Measurements from ENCODE around the gene TPST1.
"Not testable (repeated sequence)": the region's sequence is repeated elsewhere in the genome, so short reads cannot be mapped to it uniquely, and the experiment has no call there.

The TPST1 gene

DNA sequence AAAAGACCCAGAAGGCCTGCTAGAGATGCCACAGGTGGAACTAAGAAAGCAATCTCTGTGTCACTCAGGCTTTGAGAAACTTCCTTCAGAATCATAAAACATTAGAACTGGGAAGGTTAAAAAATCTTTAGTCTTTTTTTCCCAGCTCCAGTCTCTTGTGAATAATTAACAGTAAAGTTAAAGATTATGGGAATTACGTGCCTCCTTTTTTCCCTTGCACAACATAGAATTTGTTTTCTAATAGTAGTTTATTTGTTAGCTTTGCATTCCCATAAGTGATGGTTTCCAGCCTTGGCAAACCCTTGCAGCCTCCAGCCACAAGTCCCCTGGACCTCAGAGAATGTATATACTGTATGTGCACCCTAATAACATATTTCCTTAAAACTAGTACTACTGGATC is 128.3 kb downstream of the TPST1 start:
- DNase-seq (ENCODE audit: low read depth) = no peak

DNA sequence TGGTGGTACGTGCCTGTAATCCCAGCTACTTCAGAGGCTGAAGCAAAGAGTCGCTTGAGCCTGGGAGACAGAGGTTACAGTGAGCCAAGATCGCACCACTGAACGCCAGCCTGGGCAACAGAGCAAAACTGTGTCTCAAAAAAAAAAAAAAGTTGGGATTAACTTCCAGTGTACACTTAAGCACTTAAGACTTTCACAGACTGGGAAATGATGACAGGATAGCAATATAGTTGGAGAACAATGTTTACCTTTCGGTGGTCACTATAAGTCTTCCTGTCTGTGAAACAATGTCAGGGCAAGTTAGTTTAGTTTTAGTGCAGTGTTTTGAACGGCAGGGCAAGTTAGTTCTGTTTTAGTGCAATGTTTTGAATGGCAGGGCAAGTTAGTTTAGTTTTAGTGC is 130.2 kb downstream of the TPST1 start:
- no peak for DNase-seq (ENCODE audit: low read depth)

DNA sequence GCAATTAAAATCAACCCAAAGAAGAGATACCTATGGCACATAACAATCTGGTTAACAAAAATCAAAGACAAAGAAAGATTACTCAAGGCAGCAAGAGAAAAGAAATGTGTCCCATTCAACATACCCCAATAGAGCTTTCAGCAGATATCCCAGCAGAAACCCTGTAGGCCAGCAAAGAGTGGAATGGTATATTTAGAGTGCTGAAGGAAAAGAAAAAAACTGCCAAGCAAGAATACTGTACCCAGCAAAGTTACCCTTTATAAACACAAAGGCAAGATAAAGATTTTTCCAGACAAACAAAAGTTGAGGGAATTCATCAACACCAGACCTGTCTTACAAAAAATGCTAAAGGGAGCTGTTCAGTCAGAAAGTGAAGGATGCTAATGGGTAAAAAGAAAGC is 131.6 kb downstream of the TPST1 start:
- no peak for DNase-seq (ENCODE audit: low read depth)

DNA sequence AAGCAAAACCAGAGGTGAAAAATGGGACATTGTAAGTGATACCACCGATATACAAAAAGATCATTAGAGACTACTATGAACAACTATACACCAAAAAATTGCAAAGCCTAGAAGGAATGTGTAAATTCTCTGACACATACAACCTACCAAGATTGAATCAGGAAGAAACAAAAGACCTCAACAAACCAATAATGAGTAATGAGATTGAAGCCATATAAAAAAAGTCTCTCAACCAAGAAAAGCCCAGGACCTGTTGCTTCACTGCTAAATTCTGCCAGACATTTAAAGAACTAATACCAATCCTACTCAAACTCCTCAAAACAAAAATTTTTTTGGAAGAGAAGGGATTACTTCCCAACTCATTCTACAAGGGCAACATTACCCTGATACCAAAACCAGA is 134.0 kb downstream of the TPST1 start:
- no peak for DNase-seq (ENCODE audit: low read depth)

GRCh38 chr7:66344166-66344565 is 139.0 kb downstream of the TPST1 start:
- DNase-seq (ENCODE audit: low read depth) = no peak

DNA sequence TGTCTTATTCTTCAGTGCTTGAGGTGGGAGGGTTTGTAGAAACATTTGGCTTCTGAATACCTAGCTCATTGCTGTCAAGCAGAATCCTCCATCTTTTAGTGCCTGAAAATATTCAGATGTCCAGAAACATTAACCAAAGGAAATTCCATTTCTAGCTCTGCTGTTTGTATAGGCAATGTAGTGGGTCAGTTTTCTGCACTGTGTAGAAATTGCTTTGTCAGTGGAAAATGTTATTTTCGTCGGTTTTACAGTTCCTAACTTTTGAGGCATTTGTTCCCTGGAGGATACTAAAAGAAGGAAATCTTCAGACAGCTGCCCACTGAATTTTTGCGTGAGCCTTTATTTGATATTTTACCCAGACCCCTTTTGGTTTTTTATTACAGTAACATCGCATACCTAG is 143.4 kb downstream of the TPST1 start:
- DNase-seq (ENCODE audit: low read depth) = no peak

GRCh38 chr7:66348959-66349358 is 143.8 kb downstream of the TPST1 start:
- DNase-seq (ENCODE audit: low read depth) = no peak

GRCh38 chr7:66352071-66352470 is 146.9 kb downstream of the TPST1 start:
- DNase-seq (ENCODE audit: low read depth) = no peak

GRCh38 chr7:66353547-66353946 is 148.4 kb downstream of the TPST1 start:
- DNase-seq (ENCODE audit: low read depth) = no peak

DNA sequence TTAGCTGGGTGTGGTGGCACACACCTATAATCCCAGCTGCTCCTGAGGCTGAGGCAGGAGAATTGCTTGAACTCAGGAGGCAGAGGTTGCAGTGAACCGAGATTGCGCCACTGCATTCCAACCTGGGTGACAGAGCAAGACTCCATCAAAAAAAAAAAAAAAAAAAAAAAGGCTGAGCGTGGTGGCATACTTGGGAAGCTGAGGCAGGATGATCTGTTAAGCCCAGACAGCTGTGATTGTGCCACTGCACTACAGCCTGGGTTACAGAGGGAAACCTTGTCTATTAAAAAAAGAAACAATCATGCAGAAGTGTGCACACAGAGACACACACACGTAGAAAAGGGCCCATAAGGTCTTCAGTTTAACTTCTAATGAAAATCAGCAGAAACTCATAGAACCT is 150.6 kb downstream of the TPST1 start:
- no peak for DNase-seq (ENCODE audit: low read depth)

GRCh38 chr7:66356277-66356721 is 151.2 kb downstream of the TPST1 start:
- DNase-seq (ENCODE audit: low read depth) = no peak

DNA sequence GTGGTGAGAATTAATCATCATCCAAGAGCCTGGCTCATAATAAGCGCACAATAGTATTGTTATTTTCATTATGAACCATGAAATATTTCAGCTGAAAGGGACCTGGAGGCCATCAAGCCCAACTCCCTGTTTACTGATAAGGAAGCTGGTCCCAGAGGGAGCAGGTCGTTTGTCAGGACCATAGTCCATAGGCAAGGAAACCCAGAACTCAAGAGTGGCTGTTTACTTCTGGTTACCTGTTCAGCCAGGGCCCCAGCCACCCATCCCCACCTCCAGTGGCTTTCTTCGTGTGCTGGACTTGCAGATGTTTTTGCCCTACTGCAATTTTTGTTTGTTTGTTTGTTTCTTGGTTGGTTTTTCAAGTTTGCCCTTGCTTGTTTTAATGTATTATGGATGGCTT is 152.0 kb downstream of the TPST1 start:
- DNase-seq (ENCODE audit: low read depth) = no peak

DNA sequence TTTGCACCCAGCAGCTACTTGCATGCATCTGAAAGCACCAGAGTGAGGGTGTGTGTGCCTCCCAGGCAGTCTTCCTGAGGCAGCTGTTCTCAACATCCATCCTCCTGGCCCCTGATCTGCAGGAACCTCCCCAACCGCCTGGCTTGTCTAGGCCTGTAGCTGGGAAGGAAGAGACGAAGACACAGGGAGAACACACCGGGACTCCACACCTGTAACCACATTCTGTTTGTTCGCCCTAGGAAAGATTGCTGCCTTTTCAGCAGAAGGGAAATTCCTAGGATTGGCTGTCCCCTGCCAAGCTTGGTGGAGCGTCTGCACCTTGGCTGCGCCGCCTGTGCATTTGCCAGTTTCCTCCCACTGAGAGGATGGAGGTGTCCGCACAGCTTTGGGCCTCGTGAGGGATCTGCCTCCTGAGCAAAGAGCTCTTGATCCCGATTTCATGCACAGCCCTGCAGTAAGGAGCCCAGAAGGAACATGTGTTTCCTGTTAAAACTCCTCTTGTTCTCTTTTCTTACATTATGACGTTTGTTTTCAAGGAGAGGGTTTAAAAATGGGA is 154.6 kb downstream of the TPST1 start:
- DNase-seq (ENCODE audit: low read depth) = no peak

DNA sequence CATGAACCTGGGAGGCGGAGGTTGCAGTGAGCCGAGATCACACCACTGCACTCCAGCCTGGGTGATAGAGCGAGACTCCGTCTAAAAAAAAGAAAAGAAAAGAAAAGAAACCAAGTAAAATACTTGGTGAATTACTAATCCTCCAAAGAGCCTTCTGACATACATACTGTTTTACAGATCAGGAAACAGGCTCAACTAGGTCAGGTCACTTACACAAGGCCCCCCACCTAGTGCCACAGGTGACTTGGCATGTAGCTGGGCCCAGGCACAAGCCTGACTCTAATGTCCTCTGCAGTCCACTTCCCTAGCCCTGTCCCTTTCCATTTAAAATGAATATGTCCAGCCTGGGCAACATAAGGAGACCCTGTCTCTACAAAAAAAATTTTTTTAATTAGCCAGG is 157.0 kb downstream of the TPST1 start:
- DNase-seq (ENCODE audit: low read depth) = no peak

DNA sequence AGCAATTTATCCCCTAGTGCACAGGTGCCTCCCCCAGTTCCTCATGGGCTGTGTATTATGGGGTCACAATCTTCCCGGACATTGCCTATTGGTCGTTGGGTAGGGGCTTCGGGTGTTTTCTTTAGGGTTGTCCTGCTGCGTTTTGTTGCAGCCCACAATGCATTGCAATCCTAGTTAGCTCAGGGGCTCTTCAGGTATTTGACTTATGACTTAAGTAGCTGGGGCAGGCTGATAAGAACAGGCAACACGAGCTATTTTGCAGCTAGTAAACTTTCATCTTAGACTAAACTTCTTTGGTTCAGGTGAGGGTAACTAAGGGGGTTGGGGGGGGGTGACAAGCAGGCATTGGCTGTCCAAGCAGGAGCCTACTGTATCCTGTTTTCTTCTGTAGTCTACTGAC is 158.5 kb downstream of the TPST1 start:
- no peak for DNase-seq (ENCODE audit: low read depth)

DNA sequence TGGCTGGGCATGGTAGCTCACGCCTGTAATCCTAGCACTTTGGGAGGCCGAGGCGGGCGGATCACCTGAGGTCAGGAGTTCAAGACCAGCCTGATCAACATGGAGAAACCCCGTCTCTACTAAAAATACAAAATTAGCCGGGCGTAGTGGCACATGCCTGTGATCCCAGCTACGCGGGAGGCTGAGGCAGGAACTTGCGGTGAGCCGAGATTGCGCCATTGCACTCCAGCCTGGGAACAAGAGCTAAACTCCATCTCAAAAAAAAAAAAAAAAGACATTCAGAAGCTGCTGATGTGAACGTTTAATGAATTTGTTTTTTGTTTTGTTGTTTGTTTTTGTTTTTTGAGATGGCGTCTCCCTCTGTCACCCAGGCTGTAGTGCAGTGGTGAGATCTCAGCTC is 159.9 kb downstream of the TPST1 start:
- DNase-seq (ENCODE audit: low read depth) = not testable (repeated sequence)

DNA sequence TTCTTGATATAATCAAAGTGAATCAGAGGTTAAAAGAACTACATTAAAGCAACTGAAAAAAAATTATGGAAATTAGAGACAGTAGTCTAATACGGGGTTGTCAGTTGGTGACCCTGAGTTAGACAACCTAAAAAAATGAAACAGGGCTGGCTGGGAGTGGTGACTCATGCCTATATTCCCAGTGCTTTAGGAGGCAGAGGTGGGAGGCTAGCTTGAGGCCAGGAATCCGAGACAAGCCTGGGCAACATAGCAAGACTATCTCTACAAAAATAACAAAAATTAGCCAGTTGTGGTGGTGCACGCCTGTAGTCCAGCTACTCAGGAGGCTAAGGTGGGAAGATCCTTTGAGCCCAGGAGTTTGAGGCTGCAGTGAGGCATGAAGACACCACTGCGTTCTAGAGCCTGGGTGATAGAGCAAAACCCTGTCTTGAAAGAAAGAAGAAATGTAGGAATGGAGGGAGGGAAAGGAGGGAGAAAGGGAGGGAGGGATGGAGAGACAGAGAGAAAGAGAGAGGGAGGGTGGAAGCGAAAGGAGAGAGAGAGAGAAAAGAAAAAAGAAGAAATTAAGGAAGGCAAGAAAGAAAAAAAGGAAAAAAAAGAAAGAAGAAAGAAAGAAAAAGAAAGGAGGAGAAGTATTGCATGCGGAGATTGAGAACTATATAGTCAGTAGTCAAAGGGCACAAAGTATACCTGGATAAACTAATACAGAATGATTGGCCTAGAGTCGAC is 166.1 kb downstream of the TPST1 start:
- no peak for DNase-seq (ENCODE audit: low read depth)

GRCh38 chr7:66374141-66374840 is 169.2 kb downstream of the TPST1 start:
- not testable (repeated sequence) for DNase-seq (ENCODE audit: low read depth)

DNA sequence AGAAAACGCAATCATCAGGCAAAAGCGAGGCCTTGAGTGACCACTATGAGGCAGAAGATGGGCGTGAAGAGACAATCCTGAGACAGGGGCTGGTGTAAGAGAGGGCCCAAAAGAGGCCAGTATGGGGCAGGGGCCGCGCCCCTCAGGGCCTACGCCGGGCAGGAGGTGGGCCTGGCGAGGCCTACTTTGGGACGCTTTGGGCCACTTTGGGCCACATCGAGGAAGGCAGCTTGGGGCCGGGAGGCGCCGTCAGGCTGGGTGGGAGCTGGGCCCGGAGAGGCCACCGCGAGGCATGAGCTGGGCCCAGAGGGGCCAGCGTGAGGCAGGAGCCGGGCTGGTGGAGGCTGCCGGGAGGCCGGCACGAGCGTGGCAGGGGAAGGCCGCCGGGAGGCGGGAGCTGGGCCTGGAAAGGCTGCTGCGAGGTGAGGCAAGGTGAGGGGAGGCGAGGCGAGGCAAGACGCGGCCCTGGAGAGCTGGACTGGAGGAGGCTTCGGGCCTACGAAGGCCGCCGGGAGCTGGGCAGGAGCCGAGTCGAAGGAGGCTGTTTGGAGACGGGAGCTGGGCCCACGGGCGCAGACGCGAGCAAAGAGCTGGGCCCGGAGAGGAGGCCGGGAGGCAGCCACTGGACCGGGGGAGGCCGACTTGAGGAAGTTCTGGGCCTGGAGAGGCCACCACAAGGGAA is 171.3 kb downstream of the TPST1 start:
- no peak for DNase-seq (ENCODE audit: low read depth)

GRCh38 chr7:66377045-66377444 is 171.9 kb downstream of the TPST1 start:
- DNase-seq (ENCODE audit: low read depth) = no peak

GRCh38 chr7:66377714-66378113 is 172.6 kb downstream of the TPST1 start:
- no peak for DNase-seq (ENCODE audit: low read depth)

DNA sequence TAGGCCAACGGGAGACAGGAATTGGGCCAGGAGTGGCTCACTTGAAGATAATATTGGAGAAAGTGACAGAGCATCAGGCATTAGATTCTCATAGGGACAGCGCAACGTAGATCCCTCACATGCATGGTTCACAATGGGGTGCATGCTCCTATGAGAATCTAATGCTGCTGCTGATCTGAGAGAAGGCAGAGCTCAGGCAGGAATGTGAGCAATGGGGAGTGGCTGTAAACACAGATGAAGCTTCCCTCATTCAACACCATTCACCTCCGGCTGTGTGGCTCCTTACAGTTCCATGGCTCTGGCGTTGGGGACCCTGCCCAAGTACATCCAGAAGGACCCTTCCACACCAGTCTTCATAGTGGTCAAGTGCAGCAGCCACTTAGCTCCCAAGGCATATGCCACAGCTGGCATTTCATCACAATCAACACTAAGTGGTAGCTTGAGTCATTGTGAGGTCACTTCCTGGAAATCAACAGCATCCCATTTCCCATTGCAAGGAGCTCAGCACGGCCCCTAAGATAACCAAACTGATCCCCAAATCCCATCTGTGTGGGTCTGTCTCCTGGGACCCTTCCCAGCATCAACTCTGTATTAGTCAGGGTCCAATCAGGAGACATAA is 174.5 kb downstream of the TPST1 start:
- DNase-seq (ENCODE audit: low read depth) = no peak

All from activated T-helper 1 cell treated with Interleukin-2 at 50 U/mL for 16 hours (primary cell).